IPS-20b (cell line): Measurements from ENCODE around the gene TRIM33.
A peak's percentile ranks its signal among the peaks of the same experiment; 100 is the strongest.
"Not testable (repeated sequence)": the region's sequence is repeated elsewhere in the genome, so short reads cannot be mapped to it uniquely, and the experiment has no call there.

Experiments
- H3K27ac ChIP-seq: one replicate; pipeline ENCODE4 v1.5.1; 2013; ENCODE audit warnings: low read length
- H3K27me3 ChIP-seq: 2 replicates; pipeline ENCODE4 v1.6.1; 2013; ENCODE audit warnings: mild to moderate bottlenecking, low read length, inconsistent platforms; ENCODE audit not compliant: insufficient read depth
- H3K36me3 ChIP-seq: 2 replicates; pipeline ENCODE4 v1.6.1; 2013; ENCODE audit warnings: low read depth, mild to moderate bottlenecking, inconsistent platforms, low read length, moderate library complexity; ENCODE audit not compliant: insufficient read depth
- H3K4me1 ChIP-seq: 2 replicates; pipeline ENCODE4 v1.6.1; 2013; ENCODE audit warnings: mild to moderate bottlenecking, control low read depth, inconsistent platforms, low read length, moderate library complexity; ENCODE audit not compliant: insufficient read depth
- H3K4me3 ChIP-seq: 2 replicates; pipeline ENCODE4 v1.5.1; 2013; ENCODE audit warnings: mild to moderate bottlenecking, low read length, inconsistent platforms
- H3K9ac ChIP-seq: 2 replicates; pipeline ENCODE4 v1.6.1; 2013; ENCODE audit warnings: low read depth, mild to moderate bottlenecking, inconsistent platforms, low read length, moderate library complexity
- H3K9me3 ChIP-seq: 2 replicates; pipeline ENCODE4 v1.6.1; 2013; ENCODE audit warnings: mild to moderate bottlenecking, low read depth, low read length, inconsistent platforms; ENCODE audit not compliant: insufficient read depth

TRIM33 gene

GRCh38 chr1:114368560-114369255 is 142.3 kb downstream of the TRIM33 start:
- Histone ChIP-seq H3K36me3 (no peaks in the 10 kb centered on the region), H3K9ac (no peak overlapping the region), H3K27ac (no peak overlapping the region)

DNA sequence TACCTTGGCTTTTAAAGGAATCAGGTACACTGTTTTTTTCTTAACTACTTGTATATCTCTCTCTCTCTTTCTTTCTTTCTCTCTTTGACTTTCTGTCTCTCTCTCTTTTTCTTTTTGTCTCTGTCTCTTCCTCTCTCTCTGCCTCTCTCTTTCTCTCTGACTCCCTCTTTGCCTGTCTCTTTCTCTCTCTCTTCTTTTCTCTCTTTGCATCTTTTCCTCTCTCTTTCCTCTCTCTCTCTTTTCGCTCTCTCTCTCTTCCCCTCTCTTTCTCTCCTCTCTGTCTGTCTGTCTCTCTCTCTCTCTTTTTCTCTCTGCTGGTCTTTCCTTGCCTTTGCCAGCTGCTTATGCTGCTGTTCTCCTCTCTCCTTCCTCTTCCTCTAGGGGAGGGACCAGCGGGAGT is 143.2 kb downstream of the TRIM33 start:
- Histone ChIP-seq H3K36me3 (no peaks in the 10 kb centered on the region), H3K4me1 (no peaks in the 10 kb centered on the region), H3K4me3 (no peak overlapping the region), H3K9me3 (peaks cover 15% of the 10 kb centered on the region), H3K27me3 (no peaks in the 10 kb centered on the region), H3K27ac (no peak overlapping the region), H3K9ac (no peak overlapping the region)

More at GRCh38 chr1:114368560-114369255, 142.3 kb downstream of the TRIM33 start:
- Histone ChIP-seq H3K4me1 (no peaks in the 10 kb centered on the region), H3K9me3 (peaks cover 13% of the 10 kb centered on the region), H3K27me3 (no peaks in the 10 kb centered on the region), H3K4me3 (no peak overlapping the region)

DNA sequence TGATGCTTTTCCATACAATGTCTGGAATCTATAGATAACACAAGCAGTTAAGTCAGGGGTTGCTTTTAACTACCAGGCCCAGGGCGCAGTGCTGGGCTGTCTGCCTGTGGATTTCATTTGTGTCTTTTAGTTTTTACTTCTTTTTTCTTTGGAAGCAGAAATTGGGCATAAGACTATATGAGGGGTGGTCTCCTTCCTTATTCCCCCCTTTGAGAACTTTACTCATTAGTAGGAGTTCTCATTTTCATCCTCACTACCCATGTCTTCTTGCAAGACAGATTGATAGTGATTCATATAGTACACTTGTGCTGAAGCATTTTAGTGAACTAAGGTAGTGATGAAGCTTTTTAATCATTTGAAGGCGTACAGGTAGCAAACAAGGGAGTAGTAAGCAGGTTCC is 147.8 kb downstream of the TRIM33 start:
- not testable (repeated sequence) for H3K27ac ChIP-seq, H3K9ac ChIP-seq, H3K4me3 ChIP-seq, H3K27me3 ChIP-seq, H3K4me1 ChIP-seq, H3K36me3 ChIP-seq
- peaks cover 26% of the 10 kb centered on the region for H3K9me3 ChIP-seq

DNA sequence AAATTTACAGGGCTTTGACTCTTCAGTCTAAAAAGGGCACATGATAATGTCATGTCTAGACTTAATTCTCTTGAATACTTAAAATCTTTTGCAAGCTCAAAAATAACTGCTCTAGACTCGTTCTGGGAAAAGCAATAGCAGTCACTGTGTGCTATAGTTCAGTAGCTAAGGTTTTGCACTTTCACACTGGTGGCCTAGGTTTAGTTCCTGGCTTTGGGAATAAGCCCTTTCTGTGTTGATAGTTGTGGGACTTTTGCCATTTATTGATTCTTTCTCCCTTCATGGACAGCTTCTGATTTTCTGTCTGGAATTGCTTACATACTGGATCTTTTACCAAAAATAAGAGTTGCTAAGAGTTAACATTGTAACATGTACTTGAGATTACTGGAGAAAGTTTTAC is 151.2 kb downstream of the TRIM33 start:
- Histone ChIP-seq H3K36me3 (no peaks in the 10 kb centered on the region), H3K4me1 (no peaks in the 10 kb centered on the region), H3K4me3 (no peak overlapping the region), H3K9me3 (peaks cover 26% of the 10 kb centered on the region), H3K27ac (no peak overlapping the region), H3K27me3 (no peaks in the 10 kb centered on the region), H3K9ac (no peak overlapping the region)

DNA sequence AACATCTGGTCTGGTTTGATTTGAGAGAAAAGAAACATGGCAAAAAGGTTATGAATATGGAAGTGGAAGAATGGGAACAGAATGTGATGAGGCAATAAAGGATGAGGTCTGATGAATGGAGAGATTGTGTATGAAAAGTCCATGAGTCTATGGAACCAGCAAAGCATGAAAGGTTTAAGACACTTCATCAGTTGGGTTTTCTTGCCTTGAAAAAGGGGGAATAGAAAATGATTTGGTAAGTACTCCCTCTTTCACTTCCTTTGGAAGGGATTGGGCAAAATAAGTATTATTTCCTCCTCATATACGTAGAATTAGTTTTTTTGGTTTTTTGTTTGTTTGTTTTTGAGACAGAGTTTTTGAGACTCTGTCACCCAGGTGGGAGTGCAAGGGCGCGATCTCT is 155.8 kb downstream of the TRIM33 start:
- Histone ChIP-seq H3K27me3 (no peaks in the 10 kb centered on the region), H3K36me3 (no peaks in the 10 kb centered on the region), H3K9me3 (no peaks in the 10 kb centered on the region), H3K4me3 (no peak overlapping the region), H3K27ac (no peak overlapping the region), H3K9ac (no peak overlapping the region), H3K4me1 (peaks cover 4% of the 10 kb centered on the region; the same call in 1 of the 2 replicates)

DNA sequence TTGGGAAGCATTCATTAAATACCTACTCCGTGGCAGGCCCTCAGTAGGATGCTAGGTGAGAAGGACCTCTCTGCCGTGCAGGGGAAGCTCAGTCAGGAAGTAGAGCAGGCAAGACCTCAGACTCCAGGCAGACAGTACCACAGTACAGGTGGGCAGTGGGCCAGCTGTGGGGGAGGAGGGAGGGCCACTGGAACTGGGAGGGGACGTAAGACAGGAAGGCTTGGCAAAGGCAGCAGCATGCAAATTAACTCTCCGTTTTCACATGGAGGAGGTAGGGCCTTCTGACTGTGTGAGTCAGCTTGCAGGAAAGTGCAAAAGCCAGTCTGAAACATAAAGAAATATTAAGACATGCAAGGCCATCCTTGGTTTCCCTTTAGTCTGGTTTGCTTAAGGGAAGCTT is 157.7 kb downstream of the TRIM33 start:
- H3K4me3 ChIP-seq = no peak overlapping the region
- H3K4me1 ChIP-seq = peaks cover 4% of the 10 kb centered on the region; the same call in 1 of the 2 replicates
- H3K9ac ChIP-seq = no peak overlapping the region
- no peak overlapping the region for H3K27ac ChIP-seq
- no peaks in the 10 kb centered on the region for H3K9me3 ChIP-seq
- H3K36me3 ChIP-seq = no peaks in the 10 kb centered on the region
- H3K27me3 ChIP-seq = no peaks in the 10 kb centered on the region

DNA sequence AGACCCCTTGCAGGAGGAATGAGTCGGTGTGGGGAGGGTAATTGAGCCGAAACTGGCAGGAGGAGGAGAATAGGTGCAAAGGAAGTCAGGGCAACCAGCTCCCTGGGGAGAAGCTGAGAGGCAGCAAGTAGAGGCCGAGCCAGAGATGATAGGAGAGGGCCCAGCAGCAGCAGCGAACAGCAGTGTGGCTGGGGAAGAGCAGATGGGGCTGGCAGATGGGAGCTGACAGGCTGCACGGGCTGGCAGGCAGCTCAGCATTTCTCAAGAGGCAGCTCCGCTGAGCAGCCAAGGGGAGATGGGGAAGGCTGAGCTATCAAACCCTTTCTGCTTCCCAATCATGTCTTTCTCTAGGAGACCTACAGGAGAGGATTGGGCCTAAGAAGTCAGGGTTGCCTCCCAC is 158.2 kb downstream of the TRIM33 start:
- no peaks in the 10 kb centered on the region for H3K9me3 ChIP-seq
- H3K4me3 ChIP-seq = no peak overlapping the region
- no peak overlapping the region for H3K9ac ChIP-seq
- H3K27me3 ChIP-seq = peaks cover under 1% of the 10 kb centered on the region; the same call in 1 of the 2 replicates
- peaks cover 4% of the 10 kb centered on the region; the same call in 1 of the 2 replicates for H3K4me1 ChIP-seq
- no peak overlapping the region for H3K27ac ChIP-seq
- no peaks in the 10 kb centered on the region for H3K36me3 ChIP-seq

DNA sequence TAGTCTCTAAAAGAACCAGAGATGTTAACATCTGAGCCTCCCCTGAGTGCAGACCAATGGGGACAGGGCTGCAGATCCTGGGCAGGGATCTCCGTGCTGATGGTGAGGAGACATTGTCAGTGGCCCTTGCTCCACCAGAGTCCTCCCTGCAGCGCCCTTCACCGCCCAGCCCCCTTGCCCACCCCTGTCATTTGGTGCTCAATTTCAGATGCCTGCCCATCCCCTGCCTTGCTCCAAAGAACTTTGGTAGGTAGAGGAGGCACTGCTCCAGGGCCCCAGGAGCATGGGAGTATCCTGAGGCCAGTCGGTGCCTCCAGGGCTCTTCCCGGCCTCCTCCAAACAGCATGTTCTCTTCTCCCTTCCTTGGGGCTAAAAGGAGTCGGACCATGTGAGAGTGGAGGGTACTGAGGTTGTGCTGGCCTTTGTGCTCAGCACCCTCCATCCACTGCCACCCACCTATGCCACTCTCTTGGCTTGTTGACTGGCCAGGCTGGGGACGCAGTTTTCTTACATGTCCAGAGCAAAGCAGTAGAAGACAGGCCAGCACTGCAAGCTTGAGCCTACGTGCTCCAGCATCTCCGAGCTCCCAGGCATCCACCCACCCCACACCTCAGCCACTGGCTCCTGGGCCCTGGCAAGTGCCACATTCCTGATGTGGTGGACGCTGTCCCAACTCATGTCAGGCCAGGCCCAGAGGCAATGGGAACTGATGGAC is 160.1 kb downstream of the TRIM33 start:
- H3K9me3 ChIP-seq = no peaks in the 10 kb centered on the region
- peaks cover 4% of the 10 kb centered on the region; the same call in 1 of the 2 replicates for H3K4me1 ChIP-seq
- H3K27me3 ChIP-seq = peaks cover 12% of the 10 kb centered on the region
- H3K27ac ChIP-seq = no peak overlapping the region
- no peaks in the 10 kb centered on the region for H3K36me3 ChIP-seq
- H3K4me3 ChIP-seq = no peak overlapping the region
- H3K9ac ChIP-seq = no peak overlapping the region

- H3K9ac ChIP-seq = no peak overlapping the region
- H3K27ac ChIP-seq = no peak overlapping the region
- H3K4me1 ChIP-seq = peaks cover 4% of the 10 kb centered on the region; the same call in 1 of the 2 replicates
- H3K9me3 ChIP-seq = no peaks in the 10 kb centered on the region
- H3K36me3 ChIP-seq = no peaks in the 10 kb centered on the region
- no peak overlapping the region for H3K4me3 ChIP-seq
- H3K27me3 ChIP-seq = peaks cover 21% of the 10 kb centered on the region
These were observed 161.0 kb downstream of the TRIM33 start for GRCh38 chr1:114349891-114350605.

DNA sequence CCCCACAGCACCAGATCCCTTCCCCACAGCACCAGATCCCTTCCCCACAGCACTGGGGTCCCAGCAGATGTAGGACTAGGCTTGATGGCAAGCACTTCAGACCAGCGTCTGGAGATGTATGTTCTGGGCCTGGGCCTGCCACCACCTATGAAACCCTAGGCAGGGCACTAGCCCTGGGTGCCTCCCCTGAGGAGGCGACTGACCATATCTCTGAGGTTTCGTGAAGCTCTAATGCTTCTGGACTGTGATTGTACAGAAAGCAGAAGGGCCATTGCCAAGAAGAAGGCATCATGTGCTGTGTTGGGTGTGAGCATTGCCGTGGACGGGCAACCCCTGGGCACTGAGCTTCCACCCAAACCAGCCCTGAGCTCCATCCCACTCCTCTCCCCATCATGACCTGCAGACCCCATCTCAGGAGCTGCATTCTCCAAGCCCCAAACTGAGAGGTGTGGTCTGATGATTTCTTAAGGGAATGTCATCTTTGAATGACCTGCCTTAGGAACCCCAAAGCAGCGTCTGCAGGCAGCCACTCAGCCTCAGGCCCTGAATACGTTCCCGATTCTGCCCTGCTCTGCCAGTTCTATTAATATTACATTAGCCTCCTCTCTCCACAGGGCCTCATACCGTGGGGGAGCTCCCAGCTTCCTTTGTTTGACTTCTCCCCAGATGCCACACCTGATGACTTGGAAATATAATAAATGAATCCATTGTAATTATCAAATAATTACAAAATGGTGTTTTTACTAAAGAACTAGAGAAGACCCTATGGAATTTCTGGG is 163.4 kb downstream of the TRIM33 start:
- Histone ChIP-seq H3K27me3 (peaks cover 30% of the 10 kb centered on the region), H3K9ac (no peak overlapping the region), H3K9me3 (no peaks in the 10 kb centered on the region), H3K4me3 (no peak overlapping the region), H3K4me1 (no peaks in the 10 kb centered on the region; the same call in 1 of the 2 replicates), H3K36me3 (no peaks in the 10 kb centered on the region), H3K27ac (no peak overlapping the region)

- H3K9ac ChIP-seq = peak overlapping the region; percentile 62; the same call in 1 of the 2 replicates
- peak overlapping the region; percentile 69 for H3K4me3 ChIP-seq
- no peak overlapping the region for H3K27ac ChIP-seq
- no peaks in the 10 kb centered on the region for H3K9me3 ChIP-seq
- H3K36me3 ChIP-seq = no peaks in the 10 kb centered on the region
- no peaks in the 10 kb centered on the region; the same call in 1 of the 2 replicates for H3K4me1 ChIP-seq
- peaks cover 30% of the 10 kb centered on the region for H3K27me3 ChIP-seq
These were observed 164.4 kb downstream of the TRIM33 start for GRCh38 chr1:114346480-114347029.
